Activated CD4-positive, alpha-beta T cell treated with anti-CD3 and anti-CD28 coated beads, Interleukin-2, amount 50 U/mL, for 1 hour (primary cell): Measurements from ENCODE around the gene POTEI.
"Not testable (repeated sequence)": the region's sequence is repeated elsewhere in the genome, so short reads cannot be mapped to it uniquely, and the experiment has no call there.

Source experiments
- DNase-seq: peaks from one replicate; pipeline ENCODE4 v3.0.0-alpha.2; 2020

The POTEI gene

DNA sequence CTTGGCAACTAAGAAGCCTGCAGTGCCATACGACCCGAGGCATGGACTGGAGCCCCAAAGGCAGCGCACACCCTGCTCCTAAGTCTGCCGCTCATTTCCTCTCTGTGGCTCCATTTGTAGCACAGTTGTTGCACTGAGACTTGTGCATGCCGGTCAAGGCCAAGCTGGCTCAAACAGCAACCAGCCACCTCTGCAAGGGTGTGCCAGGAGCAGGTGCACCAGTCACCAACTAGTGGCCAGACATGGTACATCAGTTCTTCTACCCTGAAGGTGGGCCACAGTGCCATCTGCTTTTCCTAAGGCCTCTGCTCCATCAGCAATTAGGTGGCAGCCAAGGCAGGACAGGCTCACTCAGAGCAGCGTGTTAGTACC, 54.4 kb downstream of the POTEI start:
- not testable (repeated sequence) for DNase-seq

DNA sequence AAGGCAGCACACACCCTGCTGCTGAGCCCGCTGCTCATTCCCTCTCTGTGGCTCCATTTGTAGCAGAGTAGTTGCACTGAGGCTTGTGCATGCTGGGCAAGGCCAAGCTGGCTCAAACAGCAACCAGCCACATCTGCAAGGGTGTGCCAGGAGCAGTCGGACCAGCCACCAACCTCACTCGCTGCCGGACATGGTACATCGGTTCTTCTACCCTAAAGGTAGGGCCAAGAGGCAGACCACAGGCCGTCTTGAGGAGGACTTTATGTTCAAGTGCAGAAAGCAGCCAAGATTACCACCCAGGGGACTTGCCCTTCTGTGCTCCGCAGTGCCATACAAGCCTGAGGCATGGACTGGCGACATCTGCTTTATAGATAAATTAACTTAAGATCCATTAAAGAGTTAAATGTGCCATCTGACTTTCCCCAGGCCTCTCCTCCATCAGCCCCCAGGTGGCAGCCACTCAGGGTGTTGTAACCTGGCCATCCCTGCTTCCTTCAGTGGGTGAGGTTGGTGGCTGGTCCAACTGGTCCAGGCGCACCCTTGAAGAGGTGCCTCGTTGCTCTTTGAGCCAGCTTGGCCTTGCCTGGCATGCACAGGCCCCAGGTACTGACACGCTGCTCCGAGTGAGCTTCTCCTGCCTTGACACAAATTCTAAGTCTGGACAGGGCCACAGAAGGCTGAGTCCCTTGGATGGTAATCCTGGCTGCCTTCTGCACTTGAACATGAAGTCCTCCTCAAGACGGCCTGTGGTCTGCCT, 55.0 kb downstream of the POTEI start:
- not testable (repeated sequence) for DNase-seq

DNA sequence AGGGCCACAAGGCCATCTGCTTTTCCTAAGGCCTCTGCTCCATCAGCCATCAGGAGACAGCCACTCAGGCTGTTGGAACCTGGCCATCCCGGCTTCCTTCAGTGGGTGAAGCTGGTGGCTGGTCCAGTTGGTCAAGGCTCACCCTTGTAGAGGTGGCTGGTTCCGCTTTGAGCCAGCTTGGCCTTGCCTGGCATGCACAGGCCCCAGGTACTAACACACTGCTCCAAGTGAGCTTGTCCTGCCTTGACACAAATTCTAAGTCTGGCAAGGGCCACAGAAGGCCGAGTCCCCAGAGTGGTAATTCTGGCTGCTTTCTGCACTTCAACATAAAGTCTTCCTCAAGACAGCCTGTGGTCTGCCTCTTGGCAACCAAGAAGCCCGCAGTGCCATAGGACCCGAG, 56.2 kb downstream of the POTEI start:
- DNase-seq = not testable (repeated sequence)

DNA sequence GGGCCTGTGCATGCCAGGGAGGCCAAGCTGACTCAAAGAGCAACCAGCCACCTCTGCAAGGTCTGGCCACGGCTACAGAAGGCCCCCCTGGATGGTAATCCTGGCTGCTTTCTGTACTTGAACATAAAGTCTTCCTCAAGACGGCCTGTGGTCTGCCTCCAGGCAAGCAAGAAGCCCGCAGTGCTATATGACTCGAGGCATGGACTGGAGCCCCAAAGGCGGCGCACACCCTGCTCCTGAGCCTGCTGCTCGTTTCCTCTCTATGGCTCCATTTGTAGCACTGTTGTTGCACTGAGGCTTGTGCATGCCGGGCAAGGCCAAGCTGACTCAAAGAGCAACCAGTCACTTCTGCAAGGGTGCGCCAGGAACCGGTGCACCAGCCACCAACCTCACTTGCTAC, 57.3 kb downstream of the POTEI start:
- not testable (repeated sequence) for DNase-seq

DNA sequence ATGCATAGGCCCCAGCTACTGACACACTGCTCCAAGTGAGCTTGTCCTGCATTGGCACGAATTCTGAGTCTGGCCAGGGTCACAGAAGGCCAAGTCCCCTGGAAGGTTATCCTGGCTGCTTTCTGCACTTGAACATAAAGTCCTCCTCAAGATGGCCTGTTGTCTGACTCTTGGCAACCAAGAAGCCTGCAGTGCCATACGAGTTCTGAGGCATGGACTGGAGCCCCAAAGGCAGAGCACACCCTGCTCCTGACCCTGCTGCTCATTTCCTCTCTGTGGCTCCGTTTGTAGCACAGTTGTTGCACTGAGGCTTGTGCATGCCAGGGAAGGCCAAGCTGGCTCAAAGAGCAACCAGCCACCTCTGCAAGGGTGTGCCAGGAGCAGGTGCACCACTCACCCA, 57.9 kb downstream of the POTEI start:
- DNase-seq = not testable (repeated sequence)

DNA sequence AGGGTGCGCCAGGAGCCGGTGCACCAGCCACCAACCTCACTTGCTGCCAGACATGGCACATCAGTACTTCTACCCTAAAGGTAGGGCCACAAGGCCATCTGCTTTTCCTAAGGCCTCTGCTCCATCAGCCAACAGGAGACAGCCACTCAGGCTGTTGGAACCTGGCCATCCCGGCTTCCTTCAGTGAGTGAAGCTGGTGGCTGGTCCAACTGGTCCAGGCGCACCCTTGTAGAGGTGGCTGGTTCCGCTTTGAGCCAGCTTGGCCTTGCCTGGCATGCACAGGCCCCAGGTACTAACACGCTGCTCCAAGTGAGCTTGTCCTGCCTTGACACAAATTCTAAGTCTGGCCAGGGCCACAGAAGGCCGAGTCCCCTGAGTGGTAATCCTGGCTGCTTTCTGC, 58.8 kb downstream of the POTEI start:
- DNase-seq = not testable (repeated sequence)

DNA sequence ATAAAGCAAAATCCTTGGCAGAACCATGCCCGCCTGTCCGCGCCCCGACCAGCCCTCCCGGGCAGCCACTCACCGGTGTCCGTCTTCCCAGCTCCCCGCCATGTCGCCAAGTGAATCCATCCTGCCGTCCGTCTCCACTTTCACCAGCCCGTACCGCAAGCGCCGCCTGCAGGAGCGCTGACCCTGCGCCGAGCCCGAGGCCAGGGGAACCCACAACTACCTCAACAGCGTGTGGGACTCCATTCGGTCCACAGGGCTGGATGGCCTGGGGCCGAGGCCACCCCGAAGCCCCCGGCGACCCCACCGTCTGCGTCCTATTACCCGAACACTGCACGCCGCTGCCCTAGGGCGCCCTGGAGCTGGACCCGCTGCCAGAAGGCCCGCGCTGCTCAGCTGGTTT, 81.5 kb downstream of the POTEI start:
- DNase-seq = peak; percentile 2

DNA sequence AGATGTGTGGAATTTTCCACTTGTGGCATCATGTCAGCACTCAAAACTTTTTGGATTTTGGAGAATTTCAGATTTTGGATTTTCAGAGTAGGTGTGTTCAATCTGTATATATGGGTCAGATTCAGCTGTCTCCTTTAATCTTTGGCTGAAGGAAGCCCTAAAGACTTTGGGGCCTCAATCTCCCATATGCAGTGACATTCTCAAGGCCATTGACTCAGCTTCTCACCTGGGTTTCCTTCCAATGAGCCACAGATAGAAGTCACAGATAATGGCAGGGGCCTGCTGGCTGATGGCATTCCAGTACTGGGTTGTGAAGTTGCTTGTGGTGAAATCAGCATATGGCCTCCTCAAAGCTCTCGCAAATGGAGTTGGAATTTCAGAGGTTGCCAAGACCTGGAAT, 90.3 kb downstream of the POTEI start:
- not testable (repeated sequence) for DNase-seq

DNA sequence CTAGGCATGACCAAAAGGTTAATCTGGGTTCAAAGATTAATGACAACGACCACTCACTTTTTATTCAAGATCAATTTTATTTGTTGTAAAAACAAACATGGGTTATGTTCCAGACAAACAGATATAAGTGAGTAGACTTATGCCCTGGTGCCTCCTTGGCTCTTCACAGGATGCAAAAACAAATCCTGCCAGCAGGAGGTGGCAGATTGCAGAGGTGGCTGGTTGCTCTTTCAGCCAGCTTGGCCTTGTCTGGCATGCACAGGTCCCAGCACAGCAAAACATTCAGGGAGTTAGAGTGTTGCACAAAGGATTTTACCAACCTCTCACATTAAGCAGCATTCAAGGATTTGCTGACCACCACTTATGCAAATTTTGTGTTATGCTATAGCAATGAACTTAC, 92.4 kb downstream of the POTEI start:
- not testable (repeated sequence) for DNase-seq
